IPS DF 4.7 (cell line): ENCODE results near the gene KRTAP10-5.
"Not testable (repeated sequence)": the region's sequence is repeated elsewhere in the genome, so short reads cannot be mapped to it uniquely, and the experiment has no call there.

Experiments used
- DNase-seq: peaks from one replicate; pipeline ENCODE4 v3.0.0-alpha.2; 2013; ENCODE audit warnings: low spot score; ENCODE audit errors: extremely low read depth

Gene KRTAP10-5

GRCh38 chr21:44591801-44592130 lies 11.4 kb upstream of the KRTAP10-5 start:
- DNase-seq, result not testable (repeated sequence)

DNA sequence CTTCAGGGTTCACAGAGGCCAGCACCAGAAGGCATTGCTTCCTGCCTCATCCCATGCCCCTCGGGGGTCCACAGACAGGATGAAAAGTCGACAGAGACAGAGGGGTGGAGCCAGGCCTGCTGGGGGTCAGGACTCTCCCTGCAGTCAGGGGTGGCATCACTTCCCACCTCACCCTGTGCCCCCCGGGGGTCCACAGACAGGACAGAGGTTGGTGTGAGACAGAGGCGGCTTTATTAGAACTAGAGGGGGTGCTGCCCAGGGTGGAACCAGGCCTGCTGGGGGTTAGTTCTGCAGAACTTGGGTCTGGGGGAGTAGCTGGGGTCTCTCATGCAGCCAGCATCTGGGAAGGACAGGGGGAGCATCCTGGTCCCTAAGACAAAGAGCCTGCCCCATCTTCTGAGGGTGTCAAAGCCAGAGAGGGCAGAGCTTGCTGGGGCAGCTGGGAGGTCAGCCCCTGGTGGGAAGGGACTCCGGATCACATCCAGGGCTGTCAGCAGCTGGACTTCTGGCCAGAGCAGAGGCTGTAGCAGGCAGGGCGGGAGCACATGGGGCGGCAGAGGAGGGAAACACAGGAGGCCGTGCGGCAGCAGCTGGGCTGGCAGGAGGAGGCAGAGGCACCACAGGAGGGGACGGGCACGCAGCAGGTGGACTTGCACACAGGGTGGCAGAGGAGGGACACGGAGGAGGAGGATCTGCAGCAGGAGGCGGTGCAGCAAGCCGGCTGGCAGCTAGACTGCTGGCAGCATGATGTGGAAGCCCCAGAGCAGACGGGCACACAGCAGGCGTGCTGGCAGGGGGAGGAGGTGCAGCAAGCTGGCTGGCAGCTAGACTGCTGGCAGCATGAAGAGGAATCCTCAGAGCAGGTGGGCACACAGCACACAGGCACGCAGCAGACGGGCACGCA lies 10.7 kb upstream of the KRTAP10-5 start:
- not testable (repeated sequence) for DNase-seq

DNA sequence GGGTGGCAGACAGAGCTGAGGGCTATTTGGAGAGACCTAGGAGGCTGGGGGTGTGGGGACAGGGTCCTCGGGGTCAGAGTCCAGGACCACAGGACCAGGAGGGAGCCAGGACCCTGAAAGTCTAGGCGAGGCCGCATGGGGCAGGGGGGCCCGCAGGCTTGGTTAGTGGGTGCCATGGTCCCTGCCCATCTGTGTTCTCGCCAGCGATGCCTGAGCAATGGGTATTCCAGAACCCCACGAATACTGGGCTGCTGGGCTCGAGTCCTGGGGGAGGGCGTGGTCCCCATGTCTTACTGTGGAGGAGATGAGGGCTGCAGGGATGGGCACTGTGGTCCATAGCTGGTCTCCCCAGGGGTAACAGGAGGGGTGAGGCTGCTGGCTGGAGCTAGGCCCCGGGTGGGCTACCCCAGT lies 9.9 kb upstream of the KRTAP10-5 start:
- no peak for DNase-seq

GRCh38 chr21:44589586-44590305 lies 9.3 kb upstream of the KRTAP10-5 start:
- no peak for DNase-seq

GRCh38 chr21:44589094-44589493 lies 8.7 kb upstream of the KRTAP10-5 start:
- DNase-seq, result no peak

GRCh38 chr21:44585892-44586291 lies 5.5 kb upstream of the KRTAP10-5 start:
- DNase-seq, result no peak

- no peak for DNase-seq
Observed at GRCh38 chr21:44583800-44584147, 3.4 kb upstream of the KRTAP10-5 start.

- no peak for DNase-seq
Observed at GRCh38 chr21:44583089-44583799, 2.8 kb upstream of the KRTAP10-5 start.

GRCh38 chr21:44582055-44582454 lies 1.7 kb upstream of the KRTAP10-5 start:
- DNase-seq, result no peak

GRCh38 chr21:44581158-44581557 lies 754 bp upstream of the KRTAP10-5 start:
- DNase-seq, result no peak

GRCh38 chr21:44579833-44580144 lies 615 bp downstream of the KRTAP10-5 start:
- no peak for DNase-seq

DNA sequence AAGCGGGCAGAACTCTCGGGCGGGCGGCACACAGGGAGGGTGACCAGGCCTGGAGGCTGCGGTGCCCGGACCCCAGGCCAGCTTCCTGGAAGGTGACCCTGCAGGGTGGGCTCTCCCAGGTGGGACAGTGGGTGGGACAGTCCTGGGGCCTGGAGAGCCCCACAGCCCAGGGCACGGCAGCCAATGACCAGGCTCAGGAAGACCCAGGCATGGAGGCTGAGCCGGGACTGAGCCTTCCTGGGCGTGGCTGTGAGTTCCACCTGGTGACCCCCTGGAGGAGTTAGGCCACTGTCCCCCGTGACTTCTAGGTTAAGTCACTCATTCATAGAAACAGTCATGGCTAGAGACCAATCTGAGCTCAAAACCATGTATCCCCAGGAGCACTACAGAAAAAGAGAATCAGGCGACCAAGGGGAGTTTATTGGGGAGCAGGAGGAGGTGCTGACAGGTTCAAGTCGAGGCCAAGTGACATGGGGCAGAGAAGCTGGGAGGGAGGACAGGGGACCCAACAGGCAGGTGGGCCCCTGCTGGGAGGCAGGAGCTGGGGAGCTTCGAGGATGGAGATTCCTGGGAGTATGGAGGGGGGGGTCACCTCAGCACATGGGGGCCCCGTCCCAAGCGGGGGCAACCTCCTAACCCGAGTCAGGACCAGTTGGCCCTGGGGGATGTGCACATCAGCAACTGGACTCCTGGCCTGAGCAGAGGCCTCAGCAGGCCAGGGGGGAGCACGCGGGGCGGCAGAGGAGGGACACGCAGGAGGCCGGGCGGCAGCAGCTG lies 1.2 kb downstream of the KRTAP10-5 start:
- DNase-seq, result no peak

- DNase-seq, result no peak
Observed at GRCh38 chr21:44578371-44579055, 1.9 kb downstream of the KRTAP10-5 start.

GRCh38 chr21:44576025-44576420 lies 4.4 kb downstream of the KRTAP10-5 start:
- DNase-seq, result no peak

DNA sequence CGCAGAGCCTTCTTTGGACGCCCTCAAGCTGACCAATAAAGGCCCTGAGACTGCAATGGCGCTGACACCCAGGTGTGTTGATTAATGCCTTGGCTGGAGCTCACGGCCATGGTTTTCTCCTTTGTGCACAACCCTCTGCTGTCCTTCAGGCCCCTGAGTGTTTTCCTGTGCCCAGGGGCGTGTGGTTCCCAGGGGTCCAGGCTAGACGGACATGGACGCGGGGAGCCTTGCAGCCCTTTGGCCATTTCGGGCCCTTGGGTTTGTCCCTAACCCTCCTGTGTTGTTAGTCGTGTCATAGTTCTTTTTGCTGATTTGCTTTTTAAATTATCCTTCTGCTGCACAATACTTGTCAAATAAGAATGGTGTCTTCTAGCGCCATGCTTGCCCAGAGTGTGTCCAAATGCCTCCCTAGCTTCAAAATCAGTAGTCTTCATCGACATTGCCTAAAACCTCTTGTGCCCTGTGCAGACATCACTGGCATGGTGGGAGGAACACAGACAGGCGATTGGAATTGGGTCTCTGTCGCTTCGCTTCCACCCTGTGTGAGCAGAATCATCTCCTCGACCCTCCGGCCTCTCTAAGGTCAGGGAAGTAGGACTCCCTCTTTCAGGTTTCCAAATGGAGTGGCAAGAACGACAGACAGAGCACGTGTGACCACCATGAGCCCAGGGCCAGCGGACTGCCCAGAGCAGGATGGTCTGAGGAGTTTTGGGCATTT lies 4.9 kb downstream of the KRTAP10-5 start:
- DNase-seq, result no peak

GRCh38 chr21:44574457-44575306 lies 5.7 kb downstream of the KRTAP10-5 start:
- DNase-seq, result no peak

DNA sequence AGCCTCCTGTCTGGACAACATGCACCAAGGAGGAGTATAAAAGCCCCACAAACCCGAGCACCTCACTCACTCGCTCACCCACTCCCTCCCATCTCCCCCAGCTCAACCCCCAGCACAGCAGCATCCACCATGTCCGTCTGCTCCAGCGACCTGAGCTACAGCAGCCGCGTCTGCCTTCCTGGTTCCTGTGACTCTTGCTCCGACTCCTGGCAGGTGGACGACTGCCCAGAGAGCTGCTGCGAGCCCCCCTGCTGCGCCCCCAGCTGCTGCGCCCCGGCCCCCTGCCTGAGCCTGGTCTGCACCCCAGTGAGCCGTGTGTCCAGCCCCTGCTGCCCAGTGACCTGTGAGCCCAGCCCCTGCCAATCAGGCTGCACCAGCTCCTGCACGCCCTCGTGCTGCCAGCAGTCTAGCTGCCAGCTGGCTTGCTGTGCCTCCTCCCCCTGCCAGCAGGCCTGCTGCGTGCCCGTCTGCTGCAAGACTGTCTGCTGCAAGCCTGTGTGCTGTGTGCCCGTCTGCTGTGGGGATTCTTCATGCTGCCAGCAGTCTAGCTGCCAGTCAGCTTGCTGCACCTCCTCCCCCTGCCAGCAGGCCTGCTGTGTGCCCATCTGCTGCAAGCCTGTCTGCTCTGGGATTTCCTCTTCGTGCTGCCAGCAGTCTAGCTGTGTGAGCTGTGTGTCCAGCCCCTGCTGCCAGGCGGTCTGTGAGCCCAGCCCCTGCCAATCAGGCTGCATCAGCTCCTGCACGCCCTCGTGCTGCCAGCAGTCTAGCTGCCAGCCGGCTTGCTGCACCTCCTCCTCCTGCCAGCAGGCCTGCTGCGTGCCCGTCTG lies 6.6 kb downstream of the KRTAP10-5 start, which contains the start of gene KRTAP10-4:
Gene KRTAP10-4 (plus strand): TSS at position 100 of the 827 bp plus-strand sequence. CDS start 30 bp downstream, at position 130.
- not testable (repeated sequence) for DNase-seq

GRCh38 chr21:44572959-44573583 lies 7.3 kb downstream of the KRTAP10-5 start:
- no peak for DNase-seq
